Iris pigment epithelial cell (primary cell): ENCODE measurements around the gene GUCY1A1.

ENCODE experiments used
- DNase-seq: peaks from one replicate; pipeline ENCODE4 v3.0.0-alpha.2; 2011; ENCODE audit warnings: low read depth

The GUCY1A1 gene

GRCh38 chr4:155692361-155692760, 25.7 kb downstream of the GUCY1A1 start:
- DNase-seq, result no peak

- no peak for DNase-seq
Observed at GRCh38 chr4:155693015-155693663, 26.5 kb downstream of the GUCY1A1 start.

GRCh38 chr4:155694100-155694785, 27.6 kb downstream of the GUCY1A1 start:
- DNase-seq, result no peak

- no peak for DNase-seq
Observed at GRCh38 chr4:155696226-155696625, 29.6 kb downstream of the GUCY1A1 start.

- no peak for DNase-seq
Observed at GRCh38 chr4:155696726-155697125, 30.1 kb downstream of the GUCY1A1 start.

- DNase-seq, result no peak
Observed at GRCh38 chr4:155701827-155702226, 35.2 kb downstream of the GUCY1A1 start.

GRCh38 chr4:155703486-155704247, 37.0 kb downstream of the GUCY1A1 start:
- peak; percentile 69 for DNase-seq

GRCh38 chr4:155704841-155705404, 38.3 kb downstream of the GUCY1A1 start:
- no peak for DNase-seq

GRCh38 chr4:155705664-155706063, 39.0 kb downstream of the GUCY1A1 start:
- peak; percentile 96 for DNase-seq

GRCh38 chr4:155706147-155706546, 39.5 kb downstream of the GUCY1A1 start:
- DNase-seq, result no peak

- DNase-seq, result no peak
Observed at GRCh38 chr4:155707251-155707650, 40.6 kb downstream of the GUCY1A1 start.

GRCh38 chr4:155708782-155709181, 42.1 kb downstream of the GUCY1A1 start:
- no peak for DNase-seq

- no peak for DNase-seq
Observed at GRCh38 chr4:155709918-155710317, 43.3 kb downstream of the GUCY1A1 start.

- no peak for DNase-seq
Observed at GRCh38 chr4:155711556-155711955, 44.9 kb downstream of the GUCY1A1 start.

- no peak for DNase-seq
Observed at GRCh38 chr4:155712846-155713245, 46.2 kb downstream of the GUCY1A1 start.

- DNase-seq, result no peak
Observed at GRCh38 chr4:155713911-155714310, 47.3 kb downstream of the GUCY1A1 start.

- no peak for DNase-seq
Observed at GRCh38 chr4:155722336-155722735, 55.7 kb downstream of the GUCY1A1 start.

- peak; percentile 54 for DNase-seq
Observed at GRCh38 chr4:155722816-155723499, 56.3 kb downstream of the GUCY1A1 start.

- DNase-seq, result no peak
Observed at GRCh38 chr4:155724731-155725130, 58.1 kb downstream of the GUCY1A1 start.

GRCh38 chr4:155734065-155734464, 67.4 kb downstream of the GUCY1A1 start:
- peak; percentile 80 for DNase-seq

- no peak for DNase-seq
Observed at GRCh38 chr4:155734951-155735350, 68.3 kb downstream of the GUCY1A1 start.

GRCh38 chr4:155735496-155735895, 68.8 kb downstream of the GUCY1A1 start:
- DNase-seq, result peak; percentile 68
